Progenitor cell of endocrine pancreas (in vitro differentiated cells): ENCODE measurements around the gene FOXC1. TPM values are rescaled to one million over a fixed set of nuclear protein-coding genes. Genes with fewer than 3 reads are reported as not detected.
A peak's percentile ranks its signal among the peaks of the same experiment; 100 is the strongest.

ENCODE experiments used
- DNase-seq: peaks from one replicate; pipeline ENCODE4 v3.0.0; 2021; ENCODE audit warnings: low spot score; ENCODE audit not compliant: unreplicated experiment
- H3K27ac Mint-ChIP-seq: 2 replicates; pipeline ENCODE4 v1.8.0; 2021; ENCODE audit warnings: mild to moderate bottlenecking, moderate library complexity, mixed read lengths
- H3K27me3 Mint-ChIP-seq: 2 replicates; pipeline ENCODE4 v1.8.0; 2021; ENCODE audit warnings: mixed read lengths
- H3K36me3 Mint-ChIP-seq: 2 replicates; pipeline ENCODE4 v1.8.0; 2022; ENCODE audit warnings: mixed read lengths; ENCODE audit not compliant: insufficient read depth
- H3K4me1 Mint-ChIP-seq: 2 replicates; pipeline ENCODE4 v1.8.0; 2021; ENCODE audit warnings: low read depth, mixed read lengths
- H3K4me3 Mint-ChIP-seq: 2 replicates; pipeline ENCODE4 v1.8.0; 2021; ENCODE audit warnings: low read depth, mild to moderate bottlenecking, moderate library complexity, mixed read lengths
- H3K9me3 Mint-ChIP-seq: 2 replicates; pipeline ENCODE4 v1.8.0; 2021; ENCODE audit warnings: low read depth, mixed read lengths
- total RNA-seq: library from RNA; stranded (reverse); gene quantifications from 2 replicates; pipeline ENCODE4 v1.2.1, GENCODE V29; 2021
- TF ChIP-seq, protein P1 (sequence below): fragments of 200-600 bp; sonication (generic); IDR thresholded peaks from one replicate; pipeline ENCODE4 v1.5.0; 2021; ENCODE audit warnings: antibody characterized with exemption, mild to moderate bottlenecking; ENCODE audit not compliant: unreplicated experiment

Gene FOXC1
- total RNA-seq, 1 donor from 2014 or later: 0.46 TPM

DNA sequence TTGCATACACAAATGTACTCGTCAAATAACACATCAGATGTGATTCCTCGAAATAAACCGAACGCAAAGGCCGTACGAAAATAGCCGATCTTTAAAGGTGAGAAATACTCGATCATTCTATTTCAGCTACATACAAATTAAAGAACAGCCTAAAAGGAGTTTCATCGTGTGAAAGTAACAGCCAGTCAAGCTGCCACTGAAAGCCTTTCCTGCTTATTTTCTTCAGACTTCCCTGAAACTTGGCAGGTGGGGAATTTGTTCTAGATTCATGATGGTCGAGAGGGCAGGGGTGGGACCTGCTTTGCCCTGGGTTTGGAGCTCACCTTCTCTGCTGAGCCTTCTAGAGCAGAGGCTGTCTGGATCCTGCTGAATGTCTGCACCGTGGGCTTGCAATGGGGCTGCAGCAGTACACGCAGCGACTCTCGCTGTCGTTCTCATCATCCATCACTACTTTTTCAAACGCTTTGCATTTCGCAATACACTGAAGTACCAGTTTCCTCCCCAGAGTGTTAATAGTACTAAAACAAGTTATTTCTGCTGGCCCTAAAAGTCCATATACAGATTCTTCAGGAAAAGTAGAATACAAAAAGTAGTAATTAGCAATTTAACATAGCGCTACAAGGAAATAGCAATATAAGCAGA is 16.2 kb downstream of the FOXC1 start:
- no peak overlapping the region for H3K4me3 Mint-ChIP-seq
- no peaks in the 10 kb centered on the region for H3K9me3 Mint-ChIP-seq
- no peak for DNase-seq
- TF ChIP-seq, protein P1, sequence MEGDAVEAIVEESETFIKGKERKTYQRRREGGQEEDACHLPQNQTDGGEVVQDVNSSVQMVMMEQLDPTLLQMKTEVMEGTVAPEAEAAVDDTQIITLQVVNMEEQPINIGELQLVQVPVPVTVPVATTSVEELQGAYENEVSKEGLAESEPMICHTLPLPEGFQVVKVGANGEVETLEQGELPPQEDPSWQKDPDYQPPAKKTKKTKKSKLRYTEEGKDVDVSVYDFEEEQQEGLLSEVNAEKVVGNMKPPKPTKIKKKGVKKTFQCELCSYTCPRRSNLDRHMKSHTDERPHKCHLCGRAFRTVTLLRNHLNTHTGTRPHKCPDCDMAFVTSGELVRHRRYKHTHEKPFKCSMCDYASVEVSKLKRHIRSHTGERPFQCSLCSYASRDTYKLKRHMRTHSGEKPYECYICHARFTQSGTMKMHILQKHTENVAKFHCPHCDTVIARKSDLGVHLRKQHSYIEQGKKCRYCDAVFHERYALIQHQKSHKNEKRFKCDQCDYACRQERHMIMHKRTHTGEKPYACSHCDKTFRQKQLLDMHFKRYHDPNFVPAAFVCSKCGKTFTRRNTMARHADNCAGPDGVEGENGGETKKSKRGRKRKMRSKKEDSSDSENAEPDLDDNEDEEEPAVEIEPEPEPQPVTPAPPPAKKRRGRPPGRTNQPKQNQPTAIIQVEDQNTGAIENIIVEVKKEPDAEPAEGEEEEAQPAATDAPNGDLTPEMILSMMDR: no peak
- H3K4me1 Mint-ChIP-seq: peaks cover 3% of the 10 kb centered on the region
- H3K27me3 Mint-ChIP-seq: peaks cover 86% of the 10 kb centered on the region
- peaks cover 3% of the 10 kb centered on the region for H3K36me3 Mint-ChIP-seq
- H3K27ac Mint-ChIP-seq: no peak overlapping the region

DNA sequence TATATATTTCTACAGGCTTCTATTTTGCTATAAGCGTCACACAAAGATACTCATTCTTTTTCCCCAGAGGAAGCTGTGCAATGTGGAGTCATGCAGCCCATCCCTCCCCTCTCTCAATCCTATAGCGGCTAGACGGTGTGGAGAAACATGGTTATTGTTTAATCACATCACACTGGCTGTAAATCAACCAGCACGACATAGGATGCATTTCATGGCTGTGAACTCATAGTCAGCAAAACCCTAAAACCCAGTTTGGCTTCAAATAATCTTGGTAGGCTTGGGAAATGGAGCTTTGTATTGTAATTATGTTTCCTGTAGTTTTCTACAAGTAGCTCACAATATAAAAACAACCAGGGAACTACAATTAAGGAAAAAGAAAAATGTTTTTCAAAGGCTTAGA is 16.8 kb downstream of the FOXC1 start:
- Mint-ChIP-seq H3K4me1 (peaks cover 3% of the 10 kb centered on the region), H3K9me3 (no peaks in the 10 kb centered on the region), H3K4me3 (no peak overlapping the region), H3K36me3 (peaks cover 3% of the 10 kb centered on the region), H3K27me3 (peaks cover 82% of the 10 kb centered on the region), H3K27ac (no peak overlapping the region)
- DNase-seq: no peak
- TF ChIP-seq, protein P1: no peak

DNA sequence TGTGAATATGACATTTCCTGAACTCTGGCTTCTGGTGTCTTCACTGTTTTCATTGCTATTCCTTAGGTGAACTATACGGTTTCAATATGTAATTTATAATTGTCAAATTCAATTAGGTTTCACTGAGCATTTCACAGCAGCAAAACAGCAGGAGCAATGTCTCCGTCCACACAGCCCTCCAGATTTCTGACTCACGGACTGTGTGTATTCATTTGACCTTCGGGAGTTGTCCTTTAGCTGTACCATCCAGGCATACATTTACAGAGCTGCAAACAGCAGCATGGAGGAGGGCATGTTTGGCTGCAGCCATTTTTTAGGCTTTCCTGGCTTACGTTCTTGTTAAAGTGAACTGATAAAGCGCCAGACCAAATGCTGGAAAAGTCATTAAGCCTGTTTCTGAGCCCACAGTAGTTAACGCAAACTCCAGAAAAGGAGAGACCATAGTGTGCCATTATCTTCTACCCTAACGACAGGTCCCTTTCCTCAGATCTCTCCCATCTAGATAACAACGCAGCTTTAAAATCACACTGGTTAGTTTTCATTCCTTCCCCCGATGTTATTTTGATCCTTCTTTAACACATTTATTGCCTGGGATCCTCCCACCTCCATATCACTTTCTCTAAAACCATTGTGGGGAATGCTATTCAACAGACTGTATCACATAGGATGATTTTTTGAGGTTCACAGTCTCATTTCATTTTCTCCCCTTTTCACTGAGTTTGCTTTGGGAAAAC is 18.3 kb downstream of the FOXC1 start:
- Mint-ChIP-seq H3K9me3 (no peaks in the 10 kb centered on the region), H3K27ac (no peak overlapping the region), H3K4me3 (no peak overlapping the region), H3K36me3 (no peaks in the 10 kb centered on the region), H3K27me3 (peaks cover 73% of the 10 kb centered on the region), H3K4me1 (peaks cover 3% of the 10 kb centered on the region)
- TF ChIP-seq, protein P1: no peak
- DNase-seq: no peak

DNA sequence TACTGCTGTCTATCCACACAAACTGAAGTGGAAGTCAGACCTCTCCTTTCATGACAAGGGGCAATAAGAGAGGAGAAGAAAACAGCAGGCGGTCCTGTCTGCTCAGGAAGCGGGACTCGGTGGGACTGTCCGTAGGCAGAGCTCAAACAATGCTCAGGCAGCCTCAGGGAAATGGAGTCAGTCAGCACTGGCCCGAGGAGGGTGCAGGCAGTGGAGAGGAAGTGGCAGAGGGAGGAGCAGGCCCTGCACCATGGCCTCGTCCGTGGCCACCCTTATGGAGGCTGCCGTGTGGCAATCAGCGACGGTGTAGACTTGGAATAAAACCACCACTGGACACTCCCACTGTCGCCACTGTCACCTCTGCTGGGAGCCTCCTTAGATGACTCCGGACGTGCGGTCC is 19.6 kb downstream of the FOXC1 start:
- H3K27me3 Mint-ChIP-seq: peaks cover 75% of the 10 kb centered on the region
- no peak overlapping the region for H3K4me3 Mint-ChIP-seq
- H3K4me1 Mint-ChIP-seq: peaks cover 3% of the 10 kb centered on the region
- DNase-seq: no peak
- no peaks in the 10 kb centered on the region for H3K36me3 Mint-ChIP-seq
- TF ChIP-seq, protein P1: no peak
- H3K9me3 Mint-ChIP-seq: no peaks in the 10 kb centered on the region
- no peak overlapping the region for H3K27ac Mint-ChIP-seq

DNA sequence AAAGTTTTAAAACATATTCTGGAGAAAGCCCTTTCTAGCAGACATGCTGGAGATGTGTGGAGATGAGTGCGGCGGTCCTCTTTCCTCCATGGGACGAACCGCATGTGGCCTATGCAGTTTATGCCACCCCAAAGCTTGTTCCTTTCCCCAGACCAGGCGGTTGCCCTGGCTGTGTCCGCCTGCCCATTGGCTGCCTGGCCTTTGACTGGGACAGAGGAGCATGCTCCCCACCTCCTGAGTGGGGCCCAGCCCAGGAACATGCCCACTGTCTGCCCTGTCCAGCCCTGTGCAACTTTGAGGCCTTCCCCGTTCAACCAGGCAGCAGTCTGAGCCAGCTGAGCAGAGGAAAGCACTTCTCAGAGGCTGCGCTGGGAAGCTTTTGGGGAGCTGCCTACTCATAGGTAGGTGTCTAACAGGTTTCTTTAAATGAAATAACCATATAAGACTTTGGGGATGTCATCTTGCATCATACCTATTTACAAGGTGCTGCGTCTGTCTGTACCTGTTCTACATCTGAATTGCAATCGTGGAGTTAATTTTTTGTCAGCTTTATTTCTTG is 20.6 kb downstream of the FOXC1 start:
- DNase-seq: no peak
- Mint-ChIP-seq H3K4me1 (no peaks in the 10 kb centered on the region), H3K27ac (peak overlapping the region; percentile 15), H3K27me3 (peaks cover 75% of the 10 kb centered on the region), H3K4me3 (no peak overlapping the region), H3K9me3 (no peaks in the 10 kb centered on the region), H3K36me3 (no peaks in the 10 kb centered on the region)
- TF ChIP-seq, protein P1: no peak
